OCI-LY7 (cell line): ENCODE results near the gene ADD1. TPM values are rescaled to one million over a fixed set of nuclear protein-coding genes. Genes with fewer than 3 reads are reported as not detected.
A peak's percentile ranks its signal among the peaks of the same experiment; 100 is the strongest.

Source experiments
- BruUV-seq: library from RNA; stranded (reverse); fragments of 400-500 nt; replicated peaks from 2 replicates; lab custom pipeline; 2021; lab: Mats Ljungman, UMichigan
- CTCF ChIA-PET: fragments of 300-600 bp; sonication (Branson Sonifier 250); formaldehyde crosslinking; loops from one replicate; lab custom pipeline; 2022; ENCODE audit warnings: antibody characterized with exemption; ENCODE audit not compliant: unreplicated experiment; lab: Charles Lee
- POLR2A ChIA-PET: fragments of 300-600 bp; sonication (Branson Sonifier 250); formaldehyde crosslinking; loops from one replicate; lab custom pipeline; 2022; ENCODE audit warnings: antibody characterized with exemption; lab: Charles Lee
- DNase-seq: peaks from one replicate; pipeline ENCODE4 v3.0.0-alpha.2; 2015; ENCODE audit warnings: low spot score
- H2AFZ ChIP-seq: fragments of 200-600 bp; sonication (generic), shearing (Covaris generic); 2 replicates; pipeline ENCODE4 v1.6.1; 2014; ENCODE audit warnings: mild to moderate bottlenecking, antibody characterized with exemption, low read length, moderate library complexity
- H3K27ac ChIP-seq: fragments of 200-600 bp; sonication (generic); 2 replicates; pipeline ENCODE4 v1.5.1; 2014; ENCODE audit warnings: mixed run types, low read depth, mild to moderate bottlenecking, moderate library complexity, low read length, inconsistent platforms; ENCODE audit not compliant: poor library complexity, severe bottlenecking
- H3K36me3 ChIP-seq: fragments of 200-600 bp; sonication (generic); 2 replicates; pipeline ENCODE4 v1.6.1; 2014; ENCODE audit warnings: mild to moderate bottlenecking, antibody characterized with exemption, low read length, moderate library complexity, mixed read lengths; ENCODE audit not compliant: insufficient read depth
- H3K4me1 ChIP-seq: fragments of 200-600 bp; sonication (generic); 2 replicates; pipeline ENCODE4 v1.5.1; 2014; ENCODE audit warnings: mild to moderate bottlenecking, low read length; ENCODE audit not compliant: insufficient read depth, poor library complexity, severe bottlenecking
- H3K4me2 ChIP-seq: fragments of 200-600 bp; sonication (generic); 2 replicates; pipeline ENCODE4 v1.6.1; 2014; ENCODE audit warnings: mild to moderate bottlenecking, low read length
- H3K4me3 ChIP-seq: fragments of 200-600 bp; sonication (generic); 2 replicates; pipeline ENCODE4 v1.5.1; 2014; ENCODE audit warnings: mild to moderate bottlenecking, low read depth, low read length; ENCODE audit not compliant: poor library complexity, severe bottlenecking
- H3K79me2 ChIP-seq: fragments of 200-600 bp; sonication (generic); 2 replicates; pipeline ENCODE4 v1.6.1; 2016; ENCODE audit warnings: low read depth, mild to moderate bottlenecking, low read length, moderate library complexity, mixed read lengths; ENCODE audit not compliant: insufficient read depth
- H3K9me2 ChIP-seq: fragments of 200-600 bp; sonication (generic); 2 replicates; pipeline ENCODE4 v1.6.1; 2016; ENCODE audit warnings: mild to moderate bottlenecking, low read length, mixed read lengths; ENCODE audit not compliant: insufficient read depth
- H3K9me3 ChIP-seq: fragments of 200-600 bp; sonication (generic); 2 replicates; pipeline ENCODE4 v1.6.1; 2014; ENCODE audit warnings: mild to moderate bottlenecking, mixed run types, low read length, mixed read lengths
- H4K20me1 ChIP-seq: fragments of 200-600 bp; sonication (generic); 2 replicates; pipeline ENCODE4 v1.6.1; 2014; ENCODE audit warnings: mild to moderate bottlenecking, antibody characterized with exemption, low read length, moderate library complexity, mixed read lengths; ENCODE audit not compliant: insufficient read depth
- EZH2phosphoT487 ChIP-seq: fragments of 200-600 bp; sonication (generic); IDR thresholded peaks from 2 replicates; pipeline ENCODE4 v1.6.1; 2018; ENCODE audit warnings: low read depth, borderline replicate concordance, mild to moderate bottlenecking, mixed run types, antibody characterized with exemption, low read length, moderate library complexity, mixed read lengths
- intact Hi-C: fragments of 100-400 bp; cut with micrococcal nuclease; formaldehyde crosslinking; loops from one replicate; pipeline ENCODE4 v1.10.0; 2022; ENCODE audit not compliant: unreplicated experiment
- total RNA-seq, 2 experiments: library from RNA; depleted of rRNA in 1 of 2; stranded (reverse); fragments of >200 nt in 1 of 2; shearing (Covaris generic) in 1 of 2; gene quantifications; 2 replicates each; pipeline ENCODE4 v1.2.3, GENCODE V29; 2014 to 2022
- TF ChIP-seq, protein P1 (sequence below): fragments of 200-600 bp; sonication (generic); conservative IDR thresholded peaks from 2 replicates; pipeline ENCODE4 v1.5.1; 2014; ENCODE audit warnings: mild to moderate bottlenecking, antibody characterized with exemption, low read length, moderate library complexity, mixed read lengths

The ADD1 gene
- total RNA-seq, 2 experiments from 2014 or later = 85.3 to 108 TPM

- peaks cover 50% of the 10 kb centered on the region for H3K36me3 ChIP-seq
- TF ChIP-seq, protein P1, sequence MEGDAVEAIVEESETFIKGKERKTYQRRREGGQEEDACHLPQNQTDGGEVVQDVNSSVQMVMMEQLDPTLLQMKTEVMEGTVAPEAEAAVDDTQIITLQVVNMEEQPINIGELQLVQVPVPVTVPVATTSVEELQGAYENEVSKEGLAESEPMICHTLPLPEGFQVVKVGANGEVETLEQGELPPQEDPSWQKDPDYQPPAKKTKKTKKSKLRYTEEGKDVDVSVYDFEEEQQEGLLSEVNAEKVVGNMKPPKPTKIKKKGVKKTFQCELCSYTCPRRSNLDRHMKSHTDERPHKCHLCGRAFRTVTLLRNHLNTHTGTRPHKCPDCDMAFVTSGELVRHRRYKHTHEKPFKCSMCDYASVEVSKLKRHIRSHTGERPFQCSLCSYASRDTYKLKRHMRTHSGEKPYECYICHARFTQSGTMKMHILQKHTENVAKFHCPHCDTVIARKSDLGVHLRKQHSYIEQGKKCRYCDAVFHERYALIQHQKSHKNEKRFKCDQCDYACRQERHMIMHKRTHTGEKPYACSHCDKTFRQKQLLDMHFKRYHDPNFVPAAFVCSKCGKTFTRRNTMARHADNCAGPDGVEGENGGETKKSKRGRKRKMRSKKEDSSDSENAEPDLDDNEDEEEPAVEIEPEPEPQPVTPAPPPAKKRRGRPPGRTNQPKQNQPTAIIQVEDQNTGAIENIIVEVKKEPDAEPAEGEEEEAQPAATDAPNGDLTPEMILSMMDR = no peak
- TF ChIP-seq EZH2phosphoT487 = no peak
- no peaks in the 10 kb centered on the region for H3K9me3 ChIP-seq
- no peak overlapping the region for H3K27ac ChIP-seq
- ChIA-PET CTCF (interaction anchor here (0.6 kb wide), 1 partner anchor 34 kb away, joined by 3 read pairs; no protein-coding TSS in a partner anchor), POLR2A (interaction anchor here (0.5 kb wide), 1 partner anchor 148 kb away, joined by 6 read pairs; no protein-coding TSS in a partner anchor)
- H4K20me1 ChIP-seq = no peaks in the 10 kb centered on the region
- H3K4me3 ChIP-seq = peak overlapping the region; percentile 76
- no peak for DNase-seq
- no peaks in the 10 kb centered on the region for H3K79me2 ChIP-seq
- peak overlapping the region; percentile 74 for H3K4me2 ChIP-seq
- intact Hi-C loops = loop anchor here (5.0 to 10.0 kb wide), 4 partner anchors 81 to 468 kb away; partner anchors contain the start of gene RNF4
- no peaks in the 10 kb centered on the region for H3K9me2 ChIP-seq
- no peak overlapping the region for H2AFZ ChIP-seq
- H3K4me1 ChIP-seq = peaks cover 56% of the 10 kb centered on the region
- BruUV-seq = no TSS peak
Measured at GRCh38 chr4:2932951-2933565, 89.4 kb downstream of the ADD1 start.

DNA sequence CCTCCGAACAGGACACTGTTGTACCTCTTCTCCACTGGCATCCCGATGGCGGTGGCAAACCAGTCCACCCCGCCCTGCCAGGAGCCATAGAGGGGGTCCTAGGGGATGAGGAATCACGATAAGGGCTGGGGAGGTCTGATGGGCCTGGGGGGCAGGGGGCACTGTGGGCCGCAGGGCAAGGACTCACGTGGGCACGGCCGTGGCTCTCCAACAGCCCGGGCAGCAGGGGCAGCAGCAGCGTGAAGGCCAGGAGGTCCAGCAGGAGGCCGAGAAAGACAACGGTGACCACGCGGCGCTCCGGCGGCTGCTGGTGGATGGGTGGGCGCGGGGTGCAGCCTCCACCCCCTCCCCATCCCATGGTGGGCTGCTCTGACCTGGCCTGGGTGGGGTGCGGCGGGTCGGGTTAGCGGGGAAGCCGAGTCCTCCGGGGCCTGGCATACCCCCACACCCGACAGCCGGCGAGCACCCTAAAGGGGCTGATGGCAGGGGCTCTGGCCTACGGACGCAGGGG, 90.0 kb downstream of the ADD1 start:
- no peaks in the 10 kb centered on the region for H3K9me3 ChIP-seq
- DNase-seq = no peak
- H3K27ac ChIP-seq = no peak overlapping the region
- peak overlapping the region; percentile 76 for H3K4me3 ChIP-seq
- CTCF ChIA-PET = no interaction called here
- H3K9me2 ChIP-seq = no peaks in the 10 kb centered on the region
- H3K36me3 ChIP-seq = peaks cover 55% of the 10 kb centered on the region
- POLR2A ChIA-PET = interaction anchor here (0.5 kb wide), 1 partner anchor 148 kb away, joined by 6 read pairs; no protein-coding TSS in a partner anchor
- no peak overlapping the region for H2AFZ ChIP-seq
- H3K4me1 ChIP-seq = peaks cover 56% of the 10 kb centered on the region
- no peaks in the 10 kb centered on the region for H3K79me2 ChIP-seq
- no peaks in the 10 kb centered on the region for H4K20me1 ChIP-seq
- H3K4me2 ChIP-seq = peak overlapping the region; percentile 74
- no peak for TF ChIP-seq EZH2phosphoT487
- TF ChIP-seq, protein P1 = no peak
- BruUV-seq = no TSS peak
- intact Hi-C loops = loop anchor here (5.0 to 10.0 kb wide), 4 partner anchors 81 to 469 kb away; partner anchors contain the start of gene RNF4
